Measurements from ENCODE around the gene GPR158. TPM values are rescaled to one million over a fixed set of nuclear protein-coding genes. Genes with fewer than 3 reads are reported as not detected.

The GPR158 gene
- total and polyA plus RNA-seq, 2 of the 8 experiments (the other 6 are each of a cell fraction or from before 2014, with no cell fraction given) = 0.14 to 0.78 TPM

- TF ChIP-seq CHD7 (IDR thresholded peaks at IDR 0.05; ENCODE audit: insufficient replicate concordance, low read length) (no peak), BRCA1 (IDR thresholded peaks at IDR 0.05; ENCODE audit: low read depth, low read length) (no peak)
Observed at GRCh38 chr10:25338271-25338670, 163.5 kb downstream of the GPR158 start (continued).
